Mucosa of gallbladder (tissue), 1 donor: ENCODE measurements around the gene PPP6R3. TPM values are rescaled to one million over a fixed set of nuclear protein-coding genes. Genes with fewer than 3 reads are reported as not detected.
"Not testable (repeated sequence)": the region's sequence is repeated elsewhere in the genome, so short reads cannot be mapped to it uniquely, and the experiment has no call there.

Experiments used
- DNase-seq: peaks from one replicate; pipeline ENCODE4 v3.0.0-alpha.2; 2020; ENCODE audit warnings: low spot score
- total RNA-seq: library from RNA; stranded (reverse); gene quantifications from one replicate; pipeline ENCODE4 v1.2.1, GENCODE V29; 2021
- donor health status: DM: no; HTN: no; CAD: no.

Gene PPP6R3
- total RNA-seq, 1 donor from 2014 or later = 114 TPM

- DNase-seq = no peak
Observed at GRCh38 chr11:68598816-68599653, 138.5 kb downstream of the PPP6R3 start.

- no peak for DNase-seq
Observed at GRCh38 chr11:68601147-68601546, 140.6 kb downstream of the PPP6R3 start.

GRCh38 chr11:68609761-68610160 lies 149.2 kb downstream of the PPP6R3 start:
- DNase-seq = no peak

GRCh38 chr11:68610452-68611116 lies 150.0 kb downstream of the PPP6R3 start:
- DNase-seq = no peak

- DNase-seq = no peak
Observed at GRCh38 chr11:68615657-68616056, 155.1 kb downstream of the PPP6R3 start.

GRCh38 chr11:68617925-68618809 lies 157.6 kb downstream of the PPP6R3 start:
- DNase-seq = no peak

- no peak for DNase-seq
Observed at GRCh38 chr11:68621826-68622225, 161.3 kb downstream of the PPP6R3 start.

- DNase-seq = not testable (repeated sequence)
Observed at GRCh38 chr11:68623706-68624105, 163.2 kb downstream of the PPP6R3 start.

- DNase-seq = not testable (repeated sequence)
Observed at GRCh38 chr11:68625069-68625468, 164.5 kb downstream of the PPP6R3 start.

GRCh38 chr11:68626236-68626635 lies 165.7 kb downstream of the PPP6R3 start:
- DNase-seq = not testable (repeated sequence)

- DNase-seq = not testable (repeated sequence)
Observed at GRCh38 chr11:68628837-68629236, 168.3 kb downstream of the PPP6R3 start.

- not testable (repeated sequence) for DNase-seq
Observed at GRCh38 chr11:68632375-68632774, 171.8 kb downstream of the PPP6R3 start.

- DNase-seq = no peak
Observed at GRCh38 chr11:68632802-68633201, 172.2 kb downstream of the PPP6R3 start.

- DNase-seq = not testable (repeated sequence)
Observed at GRCh38 chr11:68634606-68635005, 174.1 kb downstream of the PPP6R3 start.

GRCh38 chr11:68635172-68635571 lies 174.6 kb downstream of the PPP6R3 start:
- not testable (repeated sequence) for DNase-seq

- DNase-seq = not testable (repeated sequence)
Observed at GRCh38 chr11:68635883-68636282, 175.3 kb downstream of the PPP6R3 start.

GRCh38 chr11:68639322-68639721 lies 178.8 kb downstream of the PPP6R3 start:
- DNase-seq = not testable (repeated sequence)

GRCh38 chr11:68641880-68642279 lies 181.3 kb downstream of the PPP6R3 start:
- DNase-seq = no peak

- DNase-seq = no peak
Observed at GRCh38 chr11:68643585-68643984, 183.0 kb downstream of the PPP6R3 start.

GRCh38 chr11:68646832-68647231 lies 186.3 kb downstream of the PPP6R3 start:
- DNase-seq = no peak

- no peak for DNase-seq
Observed at GRCh38 chr11:68649851-68650555, 189.5 kb downstream of the PPP6R3 start.
